Astrocyte (in vitro differentiated cells and primary cell): ENCODE measurements around the gene HMGN2. TPM values are rescaled to one million over a fixed set of nuclear protein-coding genes. Genes with fewer than 3 reads are reported as not detected.
A peak's percentile ranks its signal among the peaks of the same experiment; 100 is the strongest.

Experiments
- DNase-seq: peaks from one replicate; pipeline ENCODE4 v3.0.0-alpha.2; 2010; ENCODE audit warnings: low read depth
- FAIRE-seq: peaks from 2 replicates; lab custom pipeline; 2011; peaks lifted over from hg19 to GRCh38; lab: Jason Lieb, UNC
- H2AFZ ChIP-seq: 2 replicates; pipeline ENCODE4 v1.6.0; 2012; ENCODE audit warnings: low read depth, low read length, inconsistent platforms
- H3K27ac ChIP-seq: 2 replicates; pipeline ENCODE4 v1.5.1; 2011; ENCODE audit warnings: low read depth, low read length, inconsistent platforms
- H3K27me3 ChIP-seq: 2 replicates; pipeline ENCODE4 v1.6.0; 2011; ENCODE audit warnings: low read length, inconsistent platforms; ENCODE audit not compliant: insufficient read depth
- H3K36me3 ChIP-seq: 2 replicates; pipeline ENCODE4 v1.5.1; 2011; ENCODE audit warnings: low read length, inconsistent platforms; ENCODE audit not compliant: insufficient read depth
- H3K4me1 ChIP-seq: 2 replicates; pipeline ENCODE4 v1.5.1; 2011; ENCODE audit warnings: low read length, inconsistent platforms; ENCODE audit not compliant: insufficient read depth
- H3K4me2 ChIP-seq: 2 replicates; pipeline ENCODE4 v1.6.0; 2012; ENCODE audit warnings: low read length, inconsistent platforms
- H3K4me3 ChIP-seq: 2 replicates; pipeline ENCODE4 v1.5.1; 2011; ENCODE audit warnings: low read depth, mild to moderate bottlenecking, low read length, inconsistent platforms; ENCODE audit not compliant: insufficient read depth
- H3K79me2 ChIP-seq: 2 replicates; pipeline ENCODE4 v1.6.0; 2012; ENCODE audit warnings: mild to moderate bottlenecking, low read length, inconsistent platforms; ENCODE audit not compliant: insufficient read depth
- H3K9ac ChIP-seq: 2 replicates; pipeline ENCODE4 v1.6.0; 2012; ENCODE audit warnings: mild to moderate bottlenecking, low read length, inconsistent platforms
- H3K9me3 ChIP-seq: 2 replicates; pipeline ENCODE4 v1.5.1; 2012; ENCODE audit warnings: low read depth, mild to moderate bottlenecking, low read length, inconsistent platforms; ENCODE audit not compliant: insufficient read depth
- H4K20me1 ChIP-seq: 2 replicates; pipeline ENCODE4 v1.6.0; 2012; ENCODE audit warnings: low read length, inconsistent platforms; ENCODE audit not compliant: insufficient read depth
- H3K27ac Mint-ChIP-seq: one replicate; pipeline ENCODE4 v1.8.0; 2021; ENCODE audit warnings: mild to moderate bottlenecking, mixed read lengths; ENCODE audit not compliant: unreplicated experiment
- H3K27me3 Mint-ChIP-seq: one replicate; pipeline ENCODE4 v1.8.0; 2021; ENCODE audit warnings: low read depth, mixed read lengths; ENCODE audit not compliant: unreplicated experiment
- H3K36me3 Mint-ChIP-seq: one replicate; pipeline ENCODE4 v1.8.0; 2021; ENCODE audit warnings: low read depth, mixed read lengths; ENCODE audit not compliant: unreplicated experiment
- H3K4me1 Mint-ChIP-seq: one replicate; pipeline ENCODE4 v1.8.0; 2021; ENCODE audit warnings: low read depth, mixed read lengths; ENCODE audit not compliant: unreplicated experiment
- H3K4me3 Mint-ChIP-seq: one replicate; pipeline ENCODE4 v1.8.0; 2021; ENCODE audit warnings: mild to moderate bottlenecking, moderate library complexity, mixed read lengths; ENCODE audit not compliant: unreplicated experiment
- H3K9me3 Mint-ChIP-seq: one replicate; pipeline ENCODE4 v1.8.0; 2021; ENCODE audit warnings: mild to moderate bottlenecking, mixed read lengths; ENCODE audit not compliant: unreplicated experiment
- EZH2 ChIP-seq: IDR thresholded peaks from 2 replicates; pipeline ENCODE4 v1.6.1; 2012; ENCODE audit warnings: mild to moderate bottlenecking, low read length, inconsistent platforms; ENCODE audit not compliant: insufficient read depth
- total RNA-seq: library from RNA; stranded (reverse); gene quantifications from 2 replicates; pipeline ENCODE4 v1.2.1, GENCODE V29; 2021
- TF ChIP-seq, protein P1 (sequence below): IDR thresholded peaks from 2 replicates; pipeline ENCODE4 v1.5.1; 2011; ENCODE audit warnings: low read depth, mild to moderate bottlenecking, inconsistent platforms, low read length, moderate library complexity; ENCODE audit not compliant: insufficient read depth

The HMGN2 gene
- total RNA-seq, 1 donor from 2014 or later: 124 TPM

- H3K36me3 ChIP-seq: no peaks in the 10 kb centered on the region
- H3K4me1 Mint-ChIP-seq: peaks cover 2% of the 10 kb centered on the region
- H3K27me3 ChIP-seq: peaks cover 18% of the 10 kb centered on the region
- no peaks in the 10 kb centered on the region for H4K20me1 ChIP-seq
- no peak overlapping the region for H3K4me3 Mint-ChIP-seq
- peak overlapping the region; percentile 72 for H3K27ac Mint-ChIP-seq
- no peak overlapping the region for H3K4me2 ChIP-seq
- peaks cover under 1% of the 10 kb centered on the region for H3K4me1 ChIP-seq
- no peak overlapping the region for H3K4me3 ChIP-seq
- no peak overlapping the region for H3K27ac ChIP-seq
- no peak overlapping the region for H3K9ac ChIP-seq
- H3K36me3 Mint-ChIP-seq: peaks cover 2% of the 10 kb centered on the region
- peaks cover 29% of the 10 kb centered on the region for H3K27me3 Mint-ChIP-seq
- H3K9me3 ChIP-seq: no peaks in the 10 kb centered on the region
- no peak for DNase-seq
- no peak for FAIRE-seq
- TF ChIP-seq, protein P1, sequence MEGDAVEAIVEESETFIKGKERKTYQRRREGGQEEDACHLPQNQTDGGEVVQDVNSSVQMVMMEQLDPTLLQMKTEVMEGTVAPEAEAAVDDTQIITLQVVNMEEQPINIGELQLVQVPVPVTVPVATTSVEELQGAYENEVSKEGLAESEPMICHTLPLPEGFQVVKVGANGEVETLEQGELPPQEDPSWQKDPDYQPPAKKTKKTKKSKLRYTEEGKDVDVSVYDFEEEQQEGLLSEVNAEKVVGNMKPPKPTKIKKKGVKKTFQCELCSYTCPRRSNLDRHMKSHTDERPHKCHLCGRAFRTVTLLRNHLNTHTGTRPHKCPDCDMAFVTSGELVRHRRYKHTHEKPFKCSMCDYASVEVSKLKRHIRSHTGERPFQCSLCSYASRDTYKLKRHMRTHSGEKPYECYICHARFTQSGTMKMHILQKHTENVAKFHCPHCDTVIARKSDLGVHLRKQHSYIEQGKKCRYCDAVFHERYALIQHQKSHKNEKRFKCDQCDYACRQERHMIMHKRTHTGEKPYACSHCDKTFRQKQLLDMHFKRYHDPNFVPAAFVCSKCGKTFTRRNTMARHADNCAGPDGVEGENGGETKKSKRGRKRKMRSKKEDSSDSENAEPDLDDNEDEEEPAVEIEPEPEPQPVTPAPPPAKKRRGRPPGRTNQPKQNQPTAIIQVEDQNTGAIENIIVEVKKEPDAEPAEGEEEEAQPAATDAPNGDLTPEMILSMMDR: no peak
- no peak for TF ChIP-seq EZH2
- no peak overlapping the region for H2AFZ ChIP-seq
- no peaks in the 10 kb centered on the region for H3K9me3 Mint-ChIP-seq
- H3K79me2 ChIP-seq: no peaks in the 10 kb centered on the region
Observed at GRCh38 chr1:26524181-26524580, 51.9 kb downstream of the HMGN2 start.

Other genes starting within 250 kb of the HMGN2 start
- 10.2 and 10.5 TPM in 2 replicates for gene CEP85, start 238.2 kb upstream of the HMGN2 start, total RNA-seq
- gene SH3BGRL3, start 192.4 kb upstream of the HMGN2 start, total RNA-seq: 301 and 324 TPM in 2 replicates
- gene UBXN11, start 165.8 kb upstream of the HMGN2 start, total RNA-seq: 12.8 and 13.7 TPM in 2 replicates
- gene CD52, start 154.5 kb upstream of the HMGN2 start, total RNA-seq: 1.9 TPM in 1 of 2 replicates, not detected in the other
- 1.8 and 5.3 TPM in 2 replicates for gene CRYBG2, start 118.3 kb upstream of the HMGN2 start, total RNA-seq
- gene ZNF683, start 99.7 kb upstream of the HMGN2 start, total RNA-seq: not detected in 2 replicates
- 16.7 and 43.7 TPM in 2 replicates for gene LIN28A, start 61.6 kb upstream of the HMGN2 start, total RNA-seq
- 87.2 and 94.4 TPM in 2 replicates for gene DHDDS, start 40.1 kb upstream of the HMGN2 start, total RNA-seq
- 8.8 and 11.8 TPM in 2 replicates for gene RPS6KA1, start 57.3 kb downstream of the HMGN2 start, total RNA-seq
- gene ARID1A, start 223.6 kb downstream of the HMGN2 start, total RNA-seq: 72.3 and 85.1 TPM in 2 replicates